ENCODE measurements around the gene APC. TPM values are rescaled to one million over a fixed set of nuclear protein-coding genes. Genes with fewer than 3 reads are reported as not detected.

Gene APC
- total and polyA plus RNA-seq, 2 donors = 6.4 to 25.5 TPM

DNA sequence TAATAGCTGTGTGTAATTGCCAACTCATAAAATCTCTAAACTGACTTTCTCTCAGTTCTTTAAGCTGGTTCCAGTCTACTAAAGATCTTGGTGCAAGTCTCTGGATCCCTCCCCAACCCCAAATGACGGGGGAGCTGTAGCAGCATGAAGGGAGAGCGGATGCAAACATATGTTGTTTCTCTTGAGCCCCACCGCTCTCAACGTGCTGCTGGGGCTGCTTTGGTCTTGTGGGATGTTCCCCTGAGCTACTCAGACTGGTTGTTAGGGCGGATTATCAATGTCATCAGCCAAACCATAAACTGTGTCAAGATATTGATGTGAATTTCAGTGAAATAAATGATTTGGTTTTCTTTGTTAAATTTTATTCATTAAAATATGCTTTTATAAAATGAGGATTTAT lies 40.9 kb upstream of the APC start:
- DNase-seq (ENCODE audit: low read depth in 6 of 9, low spot score in 9 of 9) = no peak
- no peaks in the 10 kb centered on the region for H3K27me3 ChIP-seq (ENCODE audit: control insufficient read depth in 2 of 2, insufficient read depth in 1 of 2, low read length in 1 of 2)
- no peak overlapping the region for H3K27ac ChIP-seq (ENCODE audit: low read depth in 1 of 2, low read length in 1 of 2)
- peaks cover 0 to 2% of the 10 kb centered on the region in 2 donors for H3K4me1 ChIP-seq (ENCODE audit: control insufficient read depth in 2 of 2, insufficient read depth in 2 of 2, low read length in 2 of 2)
- 91% methylated on average over 5 of the region's 5 CpGs for WGBS
- no peaks in the 10 kb centered on the region for H3K36me3 ChIP-seq (ENCODE audit: control insufficient read depth in 2 of 2, insufficient read depth in 2 of 2, low read length in 1 of 2)
- H3K9me3 ChIP-seq (ENCODE audit: control insufficient read depth in 2 of 2, insufficient read depth in 1 of 2, low read length in 1 of 2) = no peaks in the 10 kb centered on the region
- no peak overlapping the region for H3K4me3 ChIP-seq (ENCODE audit: low read length in 2 of 2)

DNA sequence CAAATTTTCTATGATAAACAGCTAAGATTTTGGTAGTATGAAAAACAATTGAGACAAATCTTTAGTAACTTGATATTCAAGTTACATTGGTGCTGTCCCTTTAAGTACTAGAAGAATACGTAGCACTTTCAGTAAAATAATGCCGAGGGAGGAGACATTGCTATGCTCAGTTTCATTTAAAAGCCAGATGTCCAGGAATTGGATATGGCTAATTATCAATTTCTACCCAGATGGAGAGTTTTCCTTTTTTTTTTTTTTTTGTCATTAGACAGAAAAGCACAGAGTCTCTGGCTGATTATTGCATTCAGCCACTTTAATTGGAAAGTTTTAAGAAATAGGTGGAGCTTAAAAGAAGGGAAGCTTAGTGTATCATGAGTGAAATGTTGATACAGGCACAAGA lies 40.4 kb upstream of the APC start:
- no peaks in the 10 kb centered on the region for H3K27me3 ChIP-seq (ENCODE audit: control insufficient read depth in 2 of 2, insufficient read depth in 1 of 2, low read length in 1 of 2)
- no peak overlapping the region for H3K27ac ChIP-seq (ENCODE audit: low read depth in 1 of 2, low read length in 1 of 2)
- H3K4me3 ChIP-seq (ENCODE audit: low read length in 2 of 2) = no peak overlapping the region
- H3K4me1 ChIP-seq (ENCODE audit: control insufficient read depth in 2 of 2, insufficient read depth in 2 of 2, low read length in 2 of 2) = no peaks in the 10 kb centered on the region
- no peaks in the 10 kb centered on the region for H3K36me3 ChIP-seq (ENCODE audit: control insufficient read depth in 2 of 2, insufficient read depth in 2 of 2, low read length in 1 of 2)
- 86% methylated on average over 2 of the region's 2 CpGs for WGBS
- H3K9me3 ChIP-seq (ENCODE audit: control insufficient read depth in 2 of 2, insufficient read depth in 1 of 2, low read length in 1 of 2) = no peaks in the 10 kb centered on the region
- no peak for DNase-seq (ENCODE audit: low read depth in 6 of 9, low spot score in 9 of 9)

DNA sequence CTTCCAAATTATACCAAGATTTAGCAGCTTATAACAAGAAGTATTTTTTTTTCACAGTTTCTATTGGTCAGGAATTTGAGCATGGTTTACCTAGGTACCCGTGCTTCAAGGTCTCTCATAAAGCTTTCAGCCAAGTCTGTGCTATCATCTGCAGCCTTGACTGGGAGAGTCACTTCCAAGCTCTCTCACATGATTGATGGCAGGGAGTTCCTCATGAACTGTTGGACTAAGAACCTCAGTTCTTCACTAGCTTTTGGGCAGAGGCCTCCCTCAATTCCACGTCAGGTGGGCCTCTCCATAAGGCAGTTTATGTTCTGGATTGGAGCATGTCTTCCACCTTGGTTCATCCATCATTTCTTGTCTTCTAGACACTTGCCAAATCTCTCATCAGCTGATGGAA lies 39.9 kb upstream of the APC start:
- Histone ChIP-seq H3K4me3 (ENCODE audit: low read length in 2 of 2) (no peak overlapping the region), H3K36me3 (ENCODE audit: control insufficient read depth in 2 of 2, insufficient read depth in 2 of 2, low read length in 1 of 2) (no peaks in the 10 kb centered on the region), H3K27me3 (ENCODE audit: control insufficient read depth in 2 of 2, insufficient read depth in 1 of 2, low read length in 1 of 2) (no peaks in the 10 kb centered on the region), H3K4me1 (ENCODE audit: control insufficient read depth in 2 of 2, insufficient read depth in 2 of 2, low read length in 2 of 2) (no peaks in the 10 kb centered on the region), H3K27ac (ENCODE audit: low read depth in 1 of 2, low read length in 1 of 2) (no peak overlapping the region), H3K9me3 (ENCODE audit: control insufficient read depth in 2 of 2, insufficient read depth in 1 of 2, low read length in 1 of 2) (no peaks in the 10 kb centered on the region)
- 96% methylated on average over 2 of the region's 2 CpGs for WGBS
- no peak for DNase-seq (ENCODE audit: low read depth in 6 of 9, low spot score in 9 of 9)

DNA sequence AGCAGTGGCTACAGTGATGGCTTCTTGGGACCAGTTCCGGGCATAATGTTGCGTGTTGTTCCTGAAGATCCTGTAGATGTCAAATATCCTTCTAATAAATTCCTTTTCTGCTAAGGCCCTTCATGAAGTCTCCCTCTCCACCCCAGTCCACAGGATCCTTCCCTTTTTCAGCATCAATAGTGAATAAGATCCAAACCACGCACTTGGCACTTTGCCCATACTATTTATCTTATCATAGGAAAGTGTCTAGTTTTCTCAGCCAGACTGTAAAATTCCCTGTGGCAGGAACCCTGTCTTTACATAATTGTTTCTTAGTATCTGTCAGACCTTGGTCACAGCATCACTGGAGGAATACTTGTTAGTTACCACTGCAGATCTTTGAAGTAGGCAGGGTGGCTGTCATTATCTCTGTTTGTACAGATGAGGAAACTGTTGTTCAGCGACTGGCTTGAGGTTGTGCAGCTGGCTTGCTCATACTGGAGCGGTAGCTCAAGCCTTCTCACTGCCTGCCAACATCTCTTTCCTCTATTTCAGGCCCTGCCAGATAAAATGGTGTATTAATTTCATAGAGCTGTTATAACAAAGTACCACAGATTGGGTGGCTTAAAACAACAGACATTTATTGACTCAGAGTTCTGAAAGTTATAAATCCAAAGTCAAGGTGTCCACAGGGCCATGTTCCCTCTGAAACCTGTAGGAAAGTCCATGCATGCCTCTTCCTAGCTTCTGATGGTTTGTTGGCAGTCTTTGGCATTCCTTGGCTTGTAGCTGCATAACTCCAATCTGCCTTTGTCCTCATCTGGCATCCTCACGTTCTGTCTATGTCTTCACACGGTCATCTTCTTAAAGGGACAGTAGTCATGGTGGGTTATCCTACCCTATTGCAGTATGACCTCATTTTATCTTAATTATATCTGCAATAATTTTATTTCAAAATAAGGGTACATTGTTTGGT lies 33.5 kb upstream of the APC start:
- peaks cover 7 to 8% of the 10 kb centered on the region in 2 donors for H3K4me1 ChIP-seq (ENCODE audit: control insufficient read depth in 2 of 2, insufficient read depth in 2 of 2, low read length in 2 of 2)
- no peak overlapping the region for H3K27ac ChIP-seq (ENCODE audit: low read depth in 1 of 2, low read length in 1 of 2)
- no peak overlapping the region for H3K4me3 ChIP-seq (ENCODE audit: low read length in 2 of 2)
- H3K36me3 ChIP-seq (ENCODE audit: control insufficient read depth in 2 of 2, insufficient read depth in 2 of 2, low read length in 1 of 2) = no peaks in the 10 kb centered on the region
- WGBS = 70% methylated on average over 7 of the region's 7 CpGs
- no peaks in the 10 kb centered on the region for H3K9me3 ChIP-seq (ENCODE audit: control insufficient read depth in 2 of 2, insufficient read depth in 1 of 2, low read length in 1 of 2)
- no peaks in the 10 kb centered on the region for H3K27me3 ChIP-seq (ENCODE audit: control insufficient read depth in 2 of 2, insufficient read depth in 1 of 2, low read length in 1 of 2)
- DNase-seq (ENCODE audit: low read depth in 6 of 9, low spot score in 9 of 9) = no peak

DNA sequence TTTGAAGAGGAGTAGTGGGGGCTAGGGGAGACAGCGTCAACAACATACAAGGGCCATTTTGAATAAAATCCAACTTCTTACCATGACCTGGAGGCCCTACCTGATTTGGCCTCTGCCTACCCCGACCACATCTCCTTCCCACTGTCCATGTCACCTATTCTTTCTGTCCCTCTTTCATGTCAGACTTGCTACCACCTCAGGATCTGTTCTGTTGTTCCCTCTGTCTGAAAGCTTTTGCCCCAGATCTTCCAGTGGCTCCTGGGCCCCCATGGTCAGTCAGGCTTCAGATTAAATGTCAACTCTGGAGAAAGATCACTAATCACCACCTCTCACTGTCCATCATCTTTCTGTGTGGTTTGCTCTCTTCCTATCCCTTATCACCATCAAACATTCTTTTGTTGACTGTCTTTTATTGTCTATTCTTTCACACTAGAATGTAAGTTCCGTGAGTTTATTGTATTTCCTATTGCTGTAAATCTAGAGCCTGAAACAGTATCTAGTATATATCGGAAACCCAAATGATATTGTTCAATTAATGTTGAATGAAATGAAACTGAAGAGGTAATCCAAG lies 31.2 kb upstream of the APC start:
- Histone ChIP-seq H3K36me3 (ENCODE audit: control insufficient read depth in 2 of 2, insufficient read depth in 2 of 2, low read length in 1 of 2) (no peaks in the 10 kb centered on the region), H3K27ac (ENCODE audit: low read depth in 1 of 2, low read length in 1 of 2) (no peak overlapping the region), H3K27me3 (ENCODE audit: control insufficient read depth in 2 of 2, insufficient read depth in 1 of 2, low read length in 1 of 2) (no peaks in the 10 kb centered on the region), H3K4me1 (ENCODE audit: control insufficient read depth in 2 of 2, insufficient read depth in 2 of 2, low read length in 2 of 2) (peaks cover 16 to 24% of the 10 kb centered on the region in 2 donors), H3K9me3 (ENCODE audit: control insufficient read depth in 2 of 2, insufficient read depth in 1 of 2, low read length in 1 of 2) (no peaks in the 10 kb centered on the region), H3K4me3 (ENCODE audit: low read length in 2 of 2) (no peak overlapping the region)
- WGBS = 98% methylated on average over 4 of the region's 4 CpGs
- DNase-seq (ENCODE audit: low read depth in 6 of 9, low spot score in 9 of 9) = no peak

DNA sequence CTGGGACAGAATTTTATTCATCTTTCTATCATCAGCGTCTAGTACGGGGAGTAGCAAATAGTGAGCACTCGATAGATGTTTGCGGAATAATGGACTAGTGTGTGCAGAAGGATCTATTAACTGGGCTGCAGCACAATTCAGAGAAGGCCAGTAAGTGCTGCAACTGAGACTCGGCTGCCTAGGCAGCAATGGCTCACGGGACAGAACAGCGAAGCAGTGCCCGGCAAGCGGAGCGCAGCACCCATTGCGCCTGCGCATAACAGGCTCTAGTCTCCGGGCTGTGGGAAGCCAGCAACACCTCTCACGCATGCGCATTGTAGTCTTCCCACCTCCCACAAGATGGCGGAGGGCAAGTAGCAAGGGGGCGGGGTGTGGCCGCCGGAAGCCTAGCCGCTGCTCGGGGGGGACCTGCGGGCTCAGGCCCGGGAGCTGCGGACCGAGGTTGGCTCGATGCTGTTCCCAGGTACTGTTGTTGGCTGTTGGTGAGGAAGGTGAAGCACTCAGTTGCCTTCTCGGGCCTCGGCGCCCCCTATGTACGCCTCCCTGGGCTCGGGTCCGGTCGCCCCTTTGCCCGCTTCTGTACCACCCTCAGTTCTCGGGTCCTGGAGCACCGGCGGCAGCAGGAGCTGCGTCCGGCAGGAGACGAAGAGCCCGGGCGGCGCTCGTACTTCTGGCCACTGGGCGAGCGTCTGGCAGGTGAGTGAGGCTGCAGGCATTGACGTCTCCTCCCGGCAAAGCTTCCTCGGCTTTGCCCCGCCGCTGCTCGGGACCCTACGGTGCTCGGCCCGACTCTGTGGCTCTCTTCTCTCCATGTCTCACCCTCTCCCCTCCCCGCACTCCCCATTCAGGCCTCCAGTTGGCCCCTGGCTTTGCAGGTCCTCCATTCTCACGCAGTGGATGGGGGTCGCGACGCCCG lies 30.2 kb upstream of the APC start:
- WGBS = 4% methylated on average over 61 of the region's 61 CpGs
- Histone ChIP-seq H3K27ac (ENCODE audit: low read depth in 1 of 2, low read length in 1 of 2) (peak overlapping the region; percentile 85 to 86), H3K36me3 (ENCODE audit: control insufficient read depth in 2 of 2, insufficient read depth in 2 of 2, low read length in 1 of 2) (no peaks in the 10 kb centered on the region), H3K27me3 (ENCODE audit: control insufficient read depth in 2 of 2, insufficient read depth in 1 of 2, low read length in 1 of 2) (no peaks in the 10 kb centered on the region), H3K4me1 (ENCODE audit: control insufficient read depth in 2 of 2, insufficient read depth in 2 of 2, low read length in 2 of 2) (peaks cover 17 to 24% of the 10 kb centered on the region in 2 donors), H3K9me3 (ENCODE audit: control insufficient read depth in 2 of 2, insufficient read depth in 1 of 2, low read length in 1 of 2) (no peaks in the 10 kb centered on the region), H3K4me3 (ENCODE audit: low read length in 2 of 2) (peak overlapping the region; percentile 73 to 98)
- DNase-seq (ENCODE audit: low read depth in 6 of 9, low spot score in 9 of 9) = peak; percentile 95 to 99 (median 97)

DNA sequence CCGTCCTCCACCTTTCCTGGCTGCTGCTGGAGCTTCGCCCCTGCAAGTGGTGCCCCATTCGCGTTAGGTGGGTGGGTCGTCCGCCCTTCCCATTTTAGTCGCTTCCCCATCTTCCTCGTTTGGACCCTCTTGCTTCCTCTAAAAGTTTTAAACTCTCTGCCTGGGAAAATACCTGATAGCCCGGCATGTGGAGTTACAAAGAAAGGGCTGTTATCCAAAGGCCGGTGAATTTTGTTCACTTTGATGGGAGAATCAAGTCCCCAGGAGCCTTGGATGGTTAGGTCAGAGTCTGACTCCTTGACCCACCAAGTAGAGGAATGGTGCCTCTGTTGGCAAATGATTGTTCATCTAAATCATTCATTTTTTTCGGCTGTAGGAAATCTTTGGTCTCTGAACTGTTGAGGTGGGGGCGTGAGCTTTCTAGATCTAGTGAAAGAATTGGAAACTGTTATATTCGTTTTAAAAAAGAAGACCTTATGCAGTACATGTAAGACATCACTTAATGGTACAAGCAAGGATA lies 29.5 kb upstream of the APC start:
- Histone ChIP-seq H3K4me1 (ENCODE audit: control insufficient read depth in 2 of 2, insufficient read depth in 2 of 2, low read length in 2 of 2) (peaks cover 17 to 24% of the 10 kb centered on the region in 2 donors), H3K27ac (ENCODE audit: low read depth in 1 of 2, low read length in 1 of 2) (peak overlapping the region; percentile 85 to 86), H3K36me3 (ENCODE audit: control insufficient read depth in 2 of 2, insufficient read depth in 2 of 2, low read length in 1 of 2) (no peaks in the 10 kb centered on the region), H3K4me3 (ENCODE audit: low read length in 2 of 2) (peak overlapping the region; percentile 73 to 98), H3K27me3 (ENCODE audit: control insufficient read depth in 2 of 2, insufficient read depth in 1 of 2, low read length in 1 of 2) (no peaks in the 10 kb centered on the region), H3K9me3 (ENCODE audit: control insufficient read depth in 2 of 2, insufficient read depth in 1 of 2, low read length in 1 of 2) (no peaks in the 10 kb centered on the region)
- 2% methylated on average over 13 of the region's 13 CpGs for WGBS
- DNase-seq (ENCODE audit: low read depth in 6 of 9, low spot score in 9 of 9) = peak in 3 of 9 donors; percentile 18 to 23 (median 21)

DNA sequence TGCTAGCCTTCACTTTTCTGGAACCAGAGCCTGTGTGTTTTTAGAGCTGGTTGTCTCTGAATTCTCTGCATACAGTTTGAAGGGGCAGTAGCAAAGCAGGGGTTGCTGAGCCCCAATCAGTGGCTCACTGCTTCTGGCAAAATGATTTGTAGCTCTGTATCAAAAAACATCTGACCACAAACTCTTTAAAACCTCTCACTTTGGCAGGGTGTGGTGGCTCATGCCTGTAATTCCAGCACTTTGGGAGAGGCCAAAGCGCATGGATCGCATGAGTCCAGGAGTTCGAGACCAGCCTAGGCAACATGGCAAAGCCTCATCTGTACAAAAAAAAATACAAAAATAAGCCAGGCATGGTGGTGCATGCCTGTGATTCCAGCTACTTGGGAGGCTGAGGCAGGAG lies 28.3 kb upstream of the APC start:
- no peaks in the 10 kb centered on the region for H3K9me3 ChIP-seq (ENCODE audit: control insufficient read depth in 2 of 2, insufficient read depth in 1 of 2, low read length in 1 of 2)
- no peak for DNase-seq (ENCODE audit: low read depth in 6 of 9, low spot score in 9 of 9)
- H3K4me3 ChIP-seq (ENCODE audit: low read length in 2 of 2) = no peak overlapping the region
- H3K27ac ChIP-seq (ENCODE audit: low read depth in 1 of 2, low read length in 1 of 2) = no peak overlapping the region
- no peaks in the 10 kb centered on the region for H3K36me3 ChIP-seq (ENCODE audit: control insufficient read depth in 2 of 2, insufficient read depth in 2 of 2, low read length in 1 of 2)
- H3K4me1 ChIP-seq (ENCODE audit: control insufficient read depth in 2 of 2, insufficient read depth in 2 of 2, low read length in 2 of 2) = peaks cover 17 to 24% of the 10 kb centered on the region in 2 donors
- 99% methylated on average over 3 of the region's 3 CpGs for WGBS
- H3K27me3 ChIP-seq (ENCODE audit: control insufficient read depth in 2 of 2, insufficient read depth in 1 of 2, low read length in 1 of 2) = no peaks in the 10 kb centered on the region

Measured in thymus (tissue), 11 donors.